CD4-positive, alpha-beta memory T cell (primary cell): Measurements from ENCODE around the gene RRAGC. TPM values are rescaled to one million over a fixed set of nuclear protein-coding genes. Genes with fewer than 3 reads are reported as not detected.

ENCODE experiments used
- CTCF ChIA-PET: fragments of 350-600 bp; sonication (Branson Sonifier 250); formaldehyde crosslinking; loops from one replicate; lab custom pipeline; 2021; ENCODE audit warnings: inconsistent platforms; ENCODE audit not compliant: partially characterized antibody; lab: Charles Lee
- POLR2A ChIA-PET: fragments of 350-600 bp; sonication (Branson Sonifier 250); formaldehyde crosslinking; loops from one replicate; lab custom pipeline; 2021; ENCODE audit not compliant: partially characterized antibody; lab: Charles Lee
- DNase-seq, 5 donors: peaks; one replicate each; pipeline versions ENCODE4 v3.0.0 to v3.0.0-alpha.2; 2020 to 2022; ENCODE audit warnings: mixed read lengths in 1 of 5
- H3K27ac ChIP-seq: one replicate; pipeline ENCODE4 v1.7.0; 2013; ENCODE audit warnings: low read depth, low read length
- H3K27me3 ChIP-seq: 2 replicates; pipeline ENCODE4 v1.7.0; 2013; ENCODE audit warnings: mild to moderate bottlenecking, low read length, moderate library complexity; ENCODE audit not compliant: insufficient read depth
- H3K36me3 ChIP-seq: 2 replicates; pipeline ENCODE4 v1.7.0; 2013; ENCODE audit warnings: mild to moderate bottlenecking, low read length, moderate library complexity; ENCODE audit not compliant: insufficient read depth
- H3K4me1 ChIP-seq: 2 replicates; pipeline ENCODE4 v1.7.0; 2013; ENCODE audit warnings: mild to moderate bottlenecking, low read length, moderate library complexity; ENCODE audit not compliant: insufficient read depth
- H3K4me3 ChIP-seq, 2 donors: one replicate each; pipeline ENCODE4 v1.7.0; 2013; ENCODE audit warnings: low read length in 2 of 2, mild to moderate bottlenecking in 1 of 2
- H3K9me3 ChIP-seq, 2 donors: one replicate each; pipeline ENCODE4 v1.7.0; 2013; ENCODE audit warnings: low read length in 2 of 2, control low read depth in 1 of 2; ENCODE audit not compliant: control insufficient read depth in 1 of 2
- H3K27ac Mint-ChIP-seq, 7 donors: one replicate each; pipeline ENCODE4 v1.8.0; 2020 to 2021; ENCODE audit warnings: mixed read lengths in 7 of 7, mild to moderate bottlenecking in 6 of 7, inconsistent platforms in 3 of 7, moderate library complexity in 3 of 7
- H3K27me3 Mint-ChIP-seq, 2 donors: one replicate each; pipeline ENCODE4 v1.8.0; 2020 to 2021; ENCODE audit warnings: mixed read lengths in 2 of 2
- H3K36me3 Mint-ChIP-seq, 2 donors: one replicate each; pipeline ENCODE4 v1.8.0; 2020 to 2021; ENCODE audit warnings: mixed read lengths in 2 of 2, inconsistent platforms in 1 of 2, mild to moderate bottlenecking in 1 of 2
- H3K4me1 Mint-ChIP-seq, 4 donors: one replicate each; pipeline ENCODE4 v1.8.0; 2020 to 2021; ENCODE audit warnings: mixed read lengths in 4 of 4, mild to moderate bottlenecking in 1 of 4
- H3K4me3 Mint-ChIP-seq, 8 donors: one replicate each; pipeline ENCODE4 v1.8.0; 2020 to 2021; ENCODE audit warnings: mixed read lengths in 8 of 8, mild to moderate bottlenecking in 7 of 8, moderate library complexity in 6 of 8, inconsistent platforms in 3 of 8
- H3K9me3 Mint-ChIP-seq, 8 donors: one replicate each; pipeline ENCODE4 v1.8.0; 2020 to 2021; ENCODE audit warnings: mixed read lengths in 8 of 8, mild to moderate bottlenecking in 5 of 8, inconsistent platforms in 3 of 8, moderate library complexity in 1 of 8
- intact Hi-C: fragments of 100-400 bp; cut with micrococcal nuclease; formaldehyde crosslinking; loops from one replicate; pipeline ENCODE4 v1.15.1; 2023
- polyA plus RNA-seq, 2 donors: library from polyadenylated mRNA; unstranded; fragments of 300-500 nt; fragmentation: Illumina TruSeq; gene quantifications; one replicate each; pipeline ENCODE4 v1.2.3, GENCODE V29; 2021
- total RNA-seq, 2 experiments: library from RNA; stranded (reverse); gene quantifications; one replicate each; pipeline ENCODE4 v1.2.3, GENCODE V29; 2021

Gene RRAGC
- total and polyA plus RNA-seq, 4 experiments from 2014 or later: 8.8 to 25.2 (median 16.8) TPM

DNA sequence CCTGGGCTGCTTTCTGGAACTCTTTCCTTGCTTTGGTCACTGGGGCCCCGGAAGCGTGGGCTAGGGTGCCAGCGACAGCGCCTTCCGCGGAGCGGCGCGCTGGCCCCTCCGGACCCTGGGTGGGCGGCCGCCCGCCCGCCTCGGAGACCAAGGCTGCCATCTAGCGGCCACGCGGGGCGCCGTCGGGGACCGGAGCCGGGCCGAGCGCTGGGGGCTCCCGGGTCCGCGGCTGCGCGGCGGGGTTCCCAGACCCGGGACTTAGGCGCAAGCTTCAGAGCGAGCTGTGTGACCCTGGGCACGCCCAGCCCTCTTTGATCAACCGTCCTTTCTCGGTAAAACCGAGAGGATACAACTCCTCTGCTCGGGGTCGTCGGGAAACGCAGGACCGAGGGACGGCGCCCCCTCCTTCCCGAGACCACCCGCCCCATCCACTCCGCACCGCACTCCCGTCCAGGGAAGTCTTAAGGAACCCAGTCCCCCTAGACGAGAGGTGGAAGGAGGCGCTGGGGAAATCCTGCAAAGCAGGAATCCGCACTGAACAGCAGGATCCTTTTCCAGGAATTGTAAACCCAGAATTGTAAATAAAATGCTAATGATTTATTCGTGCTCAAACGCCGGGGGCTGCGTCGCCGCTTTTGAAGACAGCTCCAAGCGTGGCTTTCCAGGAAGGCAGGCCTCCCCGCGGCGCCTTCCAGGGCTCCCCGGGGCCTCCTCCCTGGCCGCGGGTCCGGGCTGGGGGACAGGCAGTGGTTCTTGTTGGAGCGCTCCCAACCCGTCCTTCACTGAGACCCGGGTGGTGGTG is 41.2 kb downstream of the RRAGC start:
- H3K27ac ChIP-seq: no peak overlapping the region
- Mint-ChIP-seq H3K9me3 (peaks cover 0 to 3% (median 0%) of the 10 kb centered on the region in 8 donors), H3K4me1 (peaks cover 3 to 23% (median 6%) of the 10 kb centered on the region in 4 donors), H3K4me3 (peak overlapping the region in 3 of 8 donors; percentile 13 to 59 (median 53)), H3K27ac (no peak overlapping the region), H3K27me3 (peaks cover 49 to 63% of the 10 kb centered on the region in 2 donors), H3K36me3 (no peaks in the 10 kb centered on the region)
- CTCF ChIA-PET: interaction anchor here (0.6 to 2.7 kb wide), 5 partner anchors 9 to 791 kb away, joined by 4 to 11 read pairs (median 6); no protein-coding TSS in a partner anchor
- H3K27me3 ChIP-seq: peaks cover 41% of the 10 kb centered on the region
- H3K9me3 ChIP-seq: no peaks in the 10 kb centered on the region
- intact Hi-C loops: loop anchor here (10.0 kb wide), 1 partner anchor 324 kb away; no protein-coding TSS in a partner anchor
- POLR2A ChIA-PET: no interaction called here
- H3K36me3 ChIP-seq: no peaks in the 10 kb centered on the region
- DNase-seq: peak in 4 of 5 donors; percentile 13 to 34 (median 18)
- no peak overlapping the region for H3K4me3 ChIP-seq
- peaks cover 19% of the 10 kb centered on the region for H3K4me1 ChIP-seq

GRCh38 chr1:38817267-38818174 is 42.1 kb downstream of the RRAGC start:
- intact Hi-C loops: loop anchor here (10.0 kb wide), 1 partner anchor 323 kb away; no protein-coding TSS in a partner anchor
- ChIA-PET POLR2A (no interaction called here), CTCF (interaction anchor here (2.7 kb wide), 1 partner anchor 18 kb away, joined by 11 read pairs; no protein-coding TSS in a partner anchor)
- H3K27me3 ChIP-seq: peaks cover 41% of the 10 kb centered on the region
- H3K9me3 ChIP-seq: no peaks in the 10 kb centered on the region
- peaks cover 0 to 3% (median 0%) of the 10 kb centered on the region in 8 donors for H3K9me3 Mint-ChIP-seq
- peak overlapping the region in 1 of 7 donors; percentile 65 for H3K27ac Mint-ChIP-seq
- H3K36me3 ChIP-seq: no peaks in the 10 kb centered on the region
- H3K27me3 Mint-ChIP-seq: peaks cover 49 to 68% of the 10 kb centered on the region in 2 donors
- no peaks in the 10 kb centered on the region for H3K36me3 Mint-ChIP-seq
- DNase-seq: no peak
- no peak overlapping the region for H3K27ac ChIP-seq
- peaks cover 3 to 23% (median 6%) of the 10 kb centered on the region in 4 donors for H3K4me1 Mint-ChIP-seq
- H3K4me1 ChIP-seq: peaks cover 19% of the 10 kb centered on the region
- H3K4me3 ChIP-seq: no peak overlapping the region
- peak overlapping the region in 6 of 8 donors; percentile 26 to 61 (median 54) for H3K4me3 Mint-ChIP-seq

DNA sequence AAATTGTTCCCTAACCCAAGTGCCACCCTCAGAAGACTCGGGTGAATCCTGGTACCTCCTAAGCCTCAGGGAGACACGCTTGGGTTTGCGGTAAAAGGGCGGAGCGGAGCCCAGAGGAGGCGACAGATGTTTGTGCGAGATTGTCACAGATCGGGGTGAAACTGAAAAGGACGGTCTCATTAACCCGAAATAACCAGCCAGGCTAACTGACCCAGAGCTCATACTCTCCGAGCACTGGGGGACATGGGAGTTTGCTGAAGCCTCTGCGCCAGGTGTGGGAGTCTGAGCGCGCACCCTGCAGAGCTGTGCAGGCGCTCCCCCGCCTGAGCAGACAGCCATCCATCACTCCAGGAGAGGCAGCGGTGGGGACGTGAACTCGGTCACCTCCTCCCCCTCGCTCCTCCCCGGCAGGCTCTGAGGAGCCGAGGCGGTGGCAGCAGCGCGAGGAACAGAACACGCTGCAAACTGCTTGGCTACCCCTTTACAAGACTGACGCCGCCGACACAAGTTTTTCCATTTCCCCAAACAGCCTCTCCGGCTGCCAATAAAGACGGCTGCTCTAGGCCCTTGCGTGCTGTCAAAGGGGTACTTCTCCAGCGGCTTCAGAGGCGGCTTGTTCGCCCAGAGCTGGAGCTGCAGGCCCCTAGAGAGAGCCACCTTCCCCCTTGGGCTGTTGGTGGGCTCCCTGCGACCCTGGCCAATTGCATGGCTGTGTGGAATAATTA is 43.5 kb downstream of the RRAGC start:
- no peak overlapping the region for H3K27ac ChIP-seq
- ChIA-PET CTCF (no interaction called here), POLR2A (no interaction called here)
- no peaks in the 10 kb centered on the region for H3K9me3 ChIP-seq
- Mint-ChIP-seq H3K27ac (no peak overlapping the region), H3K9me3 (peaks cover 0 to 3% (median 0%) of the 10 kb centered on the region in 8 donors), H3K27me3 (peaks cover 56 to 69% of the 10 kb centered on the region in 2 donors), H3K36me3 (no peaks in the 10 kb centered on the region), H3K4me1 (peaks cover 3 to 23% (median 6%) of the 10 kb centered on the region in 4 donors), H3K4me3 (peak overlapping the region in 5 of 8 donors; percentile 20 to 59 (median 33))
- H3K36me3 ChIP-seq: no peaks in the 10 kb centered on the region
- H3K27me3 ChIP-seq: peaks cover 41% of the 10 kb centered on the region
- intact Hi-C loops: loop anchor here (10.0 kb wide), 1 partner anchor 321 kb away; no protein-coding TSS in a partner anchor
- H3K4me1 ChIP-seq: peaks cover 19% of the 10 kb centered on the region
- no peak for DNase-seq
- no peak overlapping the region for H3K4me3 ChIP-seq

DNA sequence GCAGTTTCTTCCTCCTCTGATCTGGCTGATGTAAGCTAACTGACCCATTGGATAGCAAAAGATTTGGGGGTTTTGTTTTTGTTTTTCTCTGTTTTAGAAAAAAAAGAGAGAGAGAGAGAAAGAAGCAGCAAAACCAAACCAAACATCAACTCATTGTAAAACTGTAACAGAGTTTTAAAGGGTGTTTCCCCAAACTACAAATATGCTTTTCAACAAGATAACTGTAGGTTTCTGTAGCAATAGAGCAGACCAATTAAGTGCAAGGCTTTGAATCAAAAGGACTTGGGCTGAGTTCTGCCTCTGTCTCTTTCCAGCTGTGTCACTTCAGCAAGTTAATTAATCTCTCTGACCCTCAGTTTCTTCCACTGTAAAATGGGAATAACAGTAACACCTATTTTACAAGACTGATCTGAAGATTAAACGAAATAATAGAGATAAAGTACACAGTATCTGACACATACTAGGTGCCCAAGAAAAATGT is 44.5 kb downstream of the RRAGC start:
- H3K36me3 Mint-ChIP-seq: no peaks in the 10 kb centered on the region
- H3K4me3 Mint-ChIP-seq: no peak overlapping the region
- intact Hi-C loops: loop anchor here (10.0 kb wide), 1 partner anchor 320 kb away; no protein-coding TSS in a partner anchor
- ChIA-PET POLR2A (no interaction called here), CTCF (no interaction called here)
- Histone ChIP-seq H3K9me3 (no peaks in the 10 kb centered on the region), H3K4me3 (no peak overlapping the region), H3K36me3 (no peaks in the 10 kb centered on the region), H3K4me1 (peaks cover 19% of the 10 kb centered on the region), H3K27me3 (peaks cover 41% of the 10 kb centered on the region), H3K27ac (no peak overlapping the region)
- peaks cover 3 to 23% (median 6%) of the 10 kb centered on the region in 4 donors for H3K4me1 Mint-ChIP-seq
- H3K9me3 Mint-ChIP-seq: peaks cover 0 to 3% (median 0%) of the 10 kb centered on the region in 8 donors
- H3K27ac Mint-ChIP-seq: no peak overlapping the region
- peaks cover 56 to 71% of the 10 kb centered on the region in 2 donors for H3K27me3 Mint-ChIP-seq
- no peak for DNase-seq

GRCh38 chr1:38814444-38814983 is 45.1 kb downstream of the RRAGC start:
- Mint-ChIP-seq H3K27ac (no peak overlapping the region), H3K27me3 (peaks cover 52 to 68% of the 10 kb centered on the region in 2 donors), H3K36me3 (no peaks in the 10 kb centered on the region), H3K9me3 (peaks cover 0 to 3% (median 0%) of the 10 kb centered on the region in 8 donors), H3K4me3 (no peak overlapping the region), H3K4me1 (peaks cover 3 to 23% (median 6%) of the 10 kb centered on the region in 4 donors)
- H3K9me3 ChIP-seq: no peaks in the 10 kb centered on the region
- no peak overlapping the region for H3K4me3 ChIP-seq
- H3K36me3 ChIP-seq: no peaks in the 10 kb centered on the region
- H3K27ac ChIP-seq: no peak overlapping the region
- no peak for DNase-seq
- peaks cover 36% of the 10 kb centered on the region for H3K27me3 ChIP-seq
- POLR2A ChIA-PET: no interaction called here
- H3K4me1 ChIP-seq: peaks cover 19% of the 10 kb centered on the region
- CTCF ChIA-PET: no interaction called here
- intact Hi-C loops: loop anchor here (10.0 kb wide), 1 partner anchor 320 kb away; no protein-coding TSS in a partner anchor

- H3K9me3 ChIP-seq: no peaks in the 10 kb centered on the region
- CTCF ChIA-PET: no interaction called here
- no peak overlapping the region for H3K27ac ChIP-seq
- H3K36me3 ChIP-seq: no peaks in the 10 kb centered on the region
- Mint-ChIP-seq H3K36me3 (no peaks in the 10 kb centered on the region), H3K27me3 (peaks cover 50 to 72% of the 10 kb centered on the region in 2 donors), H3K27ac (no peak overlapping the region), H3K4me3 (no peak overlapping the region), H3K9me3 (peaks cover 0 to 3% (median 0%) of the 10 kb centered on the region in 8 donors), H3K4me1 (peaks cover 3 to 18% (median 4%) of the 10 kb centered on the region in 4 donors)
- peaks cover 31% of the 10 kb centered on the region for H3K27me3 ChIP-seq
- H3K4me3 ChIP-seq: no peak overlapping the region
- H3K4me1 ChIP-seq: peaks cover 10% of the 10 kb centered on the region
- no peak for DNase-seq
- POLR2A ChIA-PET: no interaction called here
- intact Hi-C loops: loop anchor here (10.0 kb wide), 1 partner anchor 318 kb away; no protein-coding TSS in a partner anchor
These were observed 46.6 kb downstream of the RRAGC start for GRCh38 chr1:38812981-38813380.
